T-helper 17 cell (primary cell): ENCODE data around the gene SIRT2. TPM values are rescaled to one million over a fixed set of nuclear protein-coding genes. Genes with fewer than 3 reads are reported as not detected.
A peak's percentile ranks its signal among the peaks of the same experiment; 100 is the strongest.

Source experiments
- ATAC-seq: fragments of 150-1000 bp; cut with Tn5 transposase; 2 replicates; pipeline ENCODE4 v1.10.0; 2021; ENCODE audit warnings: mild to moderate bottlenecking, moderate library complexity
- DNase-seq, 3 donors: peaks; one replicate each; pipeline versions ENCODE4 v3.0.0 to v3.0.0-alpha.2; 2020 to 2021
- H3K9me3 ChIP-seq: one replicate; pipeline ENCODE4 v1.7.0; 2013; ENCODE audit warnings: low read length, mild to moderate bottlenecking; ENCODE audit not compliant: control insufficient read depth, poor library complexity, severe bottlenecking
- H3K27ac Mint-ChIP-seq: one replicate; pipeline ENCODE4 v1.8.0; 2022; ENCODE audit warnings: mild to moderate bottlenecking, moderate library complexity, mixed read lengths
- H3K27me3 Mint-ChIP-seq: one replicate; pipeline ENCODE4 v1.8.0; 2022; ENCODE audit warnings: mixed read lengths
- H3K36me3 Mint-ChIP-seq: one replicate; pipeline ENCODE4 v1.8.0; 2022; ENCODE audit warnings: low read depth, mixed read lengths
- H3K4me1 Mint-ChIP-seq: one replicate; pipeline ENCODE4 v1.8.0; 2022; ENCODE audit warnings: mild to moderate bottlenecking, mixed read lengths
- H3K4me3 Mint-ChIP-seq: one replicate; pipeline ENCODE4 v1.8.0; 2022; ENCODE audit warnings: mild to moderate bottlenecking, moderate library complexity, mixed read lengths
- total RNA-seq, 4 donors: library from RNA in 2 of 4; stranded (reverse) in 2 of 4; gene quantifications; one replicate each; pipeline ENCODE4 v1.2.3 and lab custom pipeline; 2022 to 2026

Gene SIRT2
- total RNA-seq, 2 donors from 2014 or later = 68.7 to 68.9 TPM

- Mint-ChIP-seq H3K27me3 (no peaks in the 10 kb centered on the region), H3K36me3 (peaks cover 12% of the 10 kb centered on the region), H3K4me1 (peaks cover 53% of the 10 kb centered on the region), H3K27ac (peak overlapping the region; percentile 98), H3K4me3 (peak overlapping the region; percentile 97)
- H3K9me3 ChIP-seq = no peaks in the 10 kb centered on the region
- ATAC-seq (no peak), DNase-seq (no peak)
Observed at GRCh38 chr19:38848299-38849146, 50.9 kb downstream of the SIRT2 start.

- H3K9me3 ChIP-seq = no peaks in the 10 kb centered on the region
- DNase-seq (no peak), ATAC-seq (no peak)
- H3K4me3 Mint-ChIP-seq = peak overlapping the region; percentile 62
- peaks cover 14% of the 10 kb centered on the region for H3K36me3 Mint-ChIP-seq
- H3K27ac Mint-ChIP-seq = peak overlapping the region; percentile 57
- peaks cover 57% of the 10 kb centered on the region for H3K4me1 Mint-ChIP-seq
- no peaks in the 10 kb centered on the region for H3K27me3 Mint-ChIP-seq
Observed at GRCh38 chr19:38846097-38846496, 53.3 kb downstream of the SIRT2 start.

DNA sequence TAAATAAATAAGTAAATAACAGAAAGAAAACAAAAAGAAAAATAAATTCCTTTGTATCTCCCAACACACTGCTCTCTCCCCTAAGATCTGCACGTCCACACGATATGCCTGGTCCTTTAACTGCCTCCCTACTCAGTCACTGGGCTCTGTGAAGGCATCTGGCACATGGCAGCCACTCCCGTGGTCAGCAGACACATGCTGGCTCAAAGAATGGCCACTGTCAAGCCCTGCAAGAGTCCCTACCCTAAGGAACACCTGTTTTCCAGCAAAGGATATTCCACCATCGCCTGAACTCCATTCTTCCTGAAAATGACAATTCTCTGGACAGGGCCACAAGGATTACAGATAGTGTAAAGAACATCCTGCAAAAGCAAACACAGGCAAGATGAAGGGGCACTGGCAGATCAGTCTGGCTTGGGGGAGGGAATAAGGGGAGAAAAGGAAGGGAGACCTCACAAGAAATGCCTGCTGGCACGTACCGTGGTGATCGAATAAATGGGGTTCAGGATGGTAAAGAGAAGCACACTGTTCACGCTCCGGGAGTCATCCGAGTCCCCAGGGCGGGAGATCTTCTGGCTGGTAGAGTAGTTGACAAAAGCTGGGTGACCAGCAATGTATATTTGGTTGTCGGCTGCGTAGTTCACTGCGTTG is 53.9 kb downstream of the SIRT2 start:
- peak overlapping the region; percentile 57 for H3K27ac Mint-ChIP-seq
- no peaks in the 10 kb centered on the region for H3K9me3 ChIP-seq
- DNase-seq (no peak), ATAC-seq (no peak)
- peak overlapping the region; percentile 62 for H3K4me3 Mint-ChIP-seq
- H3K36me3 Mint-ChIP-seq = peaks cover 14% of the 10 kb centered on the region
- H3K27me3 Mint-ChIP-seq = no peaks in the 10 kb centered on the region
- peaks cover 58% of the 10 kb centered on the region for H3K4me1 Mint-ChIP-seq

- Mint-ChIP-seq H3K27ac (peak overlapping the region; percentile 98), H3K4me1 (peaks cover 62% of the 10 kb centered on the region), H3K36me3 (peaks cover 15% of the 10 kb centered on the region), H3K4me3 (peak overlapping the region; percentile 76), H3K27me3 (no peaks in the 10 kb centered on the region)
- DNase-seq (no peak), ATAC-seq (no peak)
- no peaks in the 10 kb centered on the region for H3K9me3 ChIP-seq
Observed at GRCh38 chr19:38844093-38844686, 55.2 kb downstream of the SIRT2 start.

GRCh38 chr19:38843175-38843758 is 56.2 kb downstream of the SIRT2 start:
- Mint-ChIP-seq H3K27ac (peak overlapping the region; percentile 98), H3K36me3 (peaks cover 15% of the 10 kb centered on the region), H3K4me1 (peaks cover 58% of the 10 kb centered on the region), H3K27me3 (no peaks in the 10 kb centered on the region), H3K4me3 (peak overlapping the region; percentile 89)
- ATAC-seq = no peak
- no peak for DNase-seq
- no peaks in the 10 kb centered on the region for H3K9me3 ChIP-seq

GRCh38 chr19:38842439-38843174 is 56.8 kb downstream of the SIRT2 start:
- DNase-seq = peak in 2 of 3 donors; percentile 50
- no peaks in the 10 kb centered on the region for H3K9me3 ChIP-seq
- Mint-ChIP-seq H3K4me1 (peaks cover 52% of the 10 kb centered on the region), H3K36me3 (peaks cover 15% of the 10 kb centered on the region), H3K4me3 (peak overlapping the region; percentile 89), H3K27ac (peak overlapping the region; percentile 98), H3K27me3 (no peaks in the 10 kb centered on the region)
- ATAC-seq = peak; percentile 82

DNA sequence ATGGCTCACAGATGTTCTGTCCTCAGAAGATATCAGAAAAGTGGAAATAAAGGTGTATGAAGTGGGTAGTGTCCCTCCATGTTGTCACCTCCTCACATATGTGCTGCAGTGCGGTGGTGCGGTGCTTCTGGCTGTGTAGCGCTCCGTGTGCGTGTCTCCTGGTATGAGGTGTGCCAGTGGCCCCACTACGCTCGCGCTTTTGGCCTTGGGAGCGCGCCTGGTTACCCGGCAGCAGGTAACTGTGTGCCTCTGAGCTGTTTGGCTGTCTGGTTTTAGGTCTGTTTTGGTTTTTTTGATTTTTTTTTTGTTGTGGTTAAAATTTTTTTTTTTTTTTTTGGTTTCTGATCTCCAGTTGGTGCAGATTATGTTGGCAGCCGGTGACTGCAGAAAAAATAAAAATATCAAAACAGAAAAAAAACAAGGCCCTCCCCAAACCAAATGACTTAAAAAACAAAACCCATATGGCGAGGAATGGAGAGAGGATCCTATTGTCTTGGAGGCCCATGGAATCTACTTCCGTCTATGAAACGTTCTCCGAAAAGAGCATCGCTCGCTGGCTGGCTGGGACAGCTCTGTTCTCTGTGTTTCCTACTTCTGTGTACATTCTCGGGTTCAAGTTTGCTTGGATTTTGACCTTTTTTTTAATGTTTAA is 57.5 kb downstream of the SIRT2 start:
- Mint-ChIP-seq H3K27ac (peak overlapping the region; percentile 98), H3K27me3 (no peaks in the 10 kb centered on the region), H3K4me3 (peak overlapping the region; percentile 89), H3K36me3 (peaks cover 14% of the 10 kb centered on the region), H3K4me1 (peaks cover 48% of the 10 kb centered on the region)
- no peaks in the 10 kb centered on the region for H3K9me3 ChIP-seq
- DNase-seq (peak; percentile 48 to 68 (median 48)), ATAC-seq (peak; percentile 71)

DNA sequence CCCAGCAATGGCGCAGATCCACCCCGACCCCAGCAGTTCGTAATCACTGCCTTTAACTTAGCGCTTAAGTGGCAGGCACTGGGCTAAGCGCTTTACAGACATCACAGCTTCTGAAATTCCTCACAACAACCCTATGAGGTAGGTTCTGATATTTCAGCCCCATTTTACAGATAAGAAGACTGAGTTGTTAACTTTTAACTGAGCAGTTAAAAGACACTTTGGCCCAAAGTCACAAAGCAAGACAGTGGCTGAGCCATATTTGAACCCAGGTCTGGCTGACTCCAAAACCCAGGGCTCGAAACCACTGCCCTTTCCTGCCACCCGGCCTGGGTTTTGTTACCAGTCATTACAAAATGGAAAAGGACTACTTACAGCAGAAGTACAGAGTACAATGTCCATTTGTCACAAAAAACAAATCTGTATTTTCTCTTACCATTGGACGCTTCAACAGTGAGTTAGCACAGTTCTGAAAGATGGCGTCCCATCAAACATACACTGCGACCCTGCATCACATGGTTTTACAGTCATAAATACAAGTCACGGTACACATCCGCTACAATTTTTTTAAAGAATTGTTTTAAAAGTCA is 58.1 kb downstream of the SIRT2 start:
- no peak for DNase-seq

GRCh38 chr19:38840583-38840968 is 58.8 kb downstream of the SIRT2 start:
- Mint-ChIP-seq H3K36me3 (peaks cover 12% of the 10 kb centered on the region), H3K27me3 (no peaks in the 10 kb centered on the region), H3K27ac (peak overlapping the region; percentile 98), H3K4me3 (peak overlapping the region; percentile 33), H3K4me1 (peaks cover 45% of the 10 kb centered on the region)
- DNase-seq (no peak), ATAC-seq (no peak)
- no peaks in the 10 kb centered on the region for H3K9me3 ChIP-seq

More for the DNA sequence above, 58.1 kb downstream of the SIRT2 start:
- Mint-ChIP-seq H3K36me3 (peaks cover 12% of the 10 kb centered on the region), H3K27ac (peak overlapping the region; percentile 98), H3K4me3 (no peak overlapping the region), H3K4me1 (peaks cover 47% of the 10 kb centered on the region), H3K27me3 (no peaks in the 10 kb centered on the region)
- H3K9me3 ChIP-seq = no peaks in the 10 kb centered on the region
- no peak for ATAC-seq

DNA sequence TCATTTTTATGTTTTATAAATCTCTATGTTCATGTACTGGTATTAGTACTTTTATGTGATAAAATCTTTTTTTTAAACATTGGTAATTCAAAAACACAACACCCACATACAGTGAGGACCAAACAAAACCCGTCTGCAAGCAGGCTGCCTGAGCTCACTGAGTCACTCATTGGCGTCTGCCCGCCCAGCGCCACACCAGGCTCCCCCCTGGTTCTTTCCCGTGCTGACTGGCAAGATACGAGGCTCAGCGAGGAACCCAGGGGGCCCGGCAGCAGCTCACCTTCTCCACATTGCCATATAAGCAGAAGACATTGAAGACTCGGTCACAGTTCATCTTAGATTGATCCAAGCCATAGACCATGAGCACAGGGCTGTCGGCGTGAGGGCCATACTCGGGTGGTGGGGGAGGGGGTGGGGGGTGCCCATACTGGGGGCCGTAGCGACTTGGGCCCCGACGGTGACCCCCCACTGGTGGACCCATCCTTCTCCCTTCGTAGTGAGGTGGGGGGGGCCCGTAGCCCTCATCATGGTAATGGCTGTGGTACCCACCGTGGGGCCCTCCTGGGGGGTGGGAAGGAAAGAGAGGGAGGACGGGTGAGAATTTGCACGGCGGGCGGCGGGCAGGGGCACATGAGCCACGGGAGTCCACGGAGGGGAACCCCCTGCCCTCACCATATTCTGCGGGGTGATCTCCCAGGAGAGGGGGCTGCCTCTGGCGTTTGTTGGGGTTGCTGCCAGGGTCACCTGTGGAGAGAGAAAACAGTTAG is 59.4 kb downstream of the SIRT2 start:
- H3K4me1 Mint-ChIP-seq = peaks cover 41% of the 10 kb centered on the region
- DNase-seq = no peak
- peak overlapping the region; percentile 31 for H3K4me3 Mint-ChIP-seq
- H3K9me3 ChIP-seq = no peaks in the 10 kb centered on the region
- no peak for ATAC-seq
- peaks cover 10% of the 10 kb centered on the region for H3K36me3 Mint-ChIP-seq
- H3K27ac Mint-ChIP-seq = peak overlapping the region; percentile 98
- H3K27me3 Mint-ChIP-seq = no peaks in the 10 kb centered on the region

DNA sequence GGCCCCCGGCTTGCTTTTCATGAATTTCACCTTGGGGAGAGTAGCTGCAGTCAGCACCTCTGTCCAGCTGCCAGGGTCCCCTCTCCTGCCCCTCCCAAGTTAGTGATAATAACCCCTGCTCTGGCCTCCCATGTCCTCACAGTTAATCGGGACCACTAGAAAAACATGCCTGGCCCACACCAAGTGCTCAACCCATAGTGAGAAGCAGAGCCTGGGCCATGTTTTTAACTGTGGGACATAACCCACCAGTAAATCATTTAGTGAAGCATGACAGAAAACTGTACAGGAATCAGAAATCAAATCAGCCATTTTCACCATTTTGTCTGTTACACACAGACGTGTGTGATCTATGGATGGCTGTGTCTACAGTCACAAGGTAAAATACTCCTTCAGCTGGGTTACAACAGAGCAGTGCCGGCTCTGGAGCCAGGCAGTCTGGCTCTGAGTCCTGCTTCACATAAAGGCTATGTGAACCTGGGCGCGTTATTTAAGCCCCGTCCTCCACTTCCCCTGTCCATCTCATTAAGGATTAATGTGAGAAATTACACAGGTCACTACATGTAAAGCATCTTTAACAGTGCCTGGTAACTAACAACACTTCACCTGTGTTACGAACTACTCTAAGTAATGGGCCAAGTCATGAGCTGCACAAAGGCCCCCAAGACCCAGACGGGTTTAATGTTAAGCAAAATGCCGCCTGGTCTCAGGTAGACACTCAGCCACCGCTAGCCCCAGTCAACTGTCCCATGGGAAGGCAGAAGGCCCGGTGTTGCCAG is 60.2 kb downstream of the SIRT2 start:
- peak overlapping the region; percentile 49 for H3K4me3 Mint-ChIP-seq
- peak overlapping the region; percentile 88 for H3K27ac Mint-ChIP-seq
- no peak for ATAC-seq
- peaks cover 5% of the 10 kb centered on the region for H3K36me3 Mint-ChIP-seq
- H3K4me1 Mint-ChIP-seq = peaks cover 37% of the 10 kb centered on the region
- DNase-seq = no peak
- H3K27me3 Mint-ChIP-seq = no peaks in the 10 kb centered on the region
- H3K9me3 ChIP-seq = no peaks in the 10 kb centered on the region
